DOHH2 (cell line): Measurements from ENCODE around the gene PPP2R5B.

Experiments
- CTCF ChIP-seq: fragments of 200-600 bp; sonication (generic); IDR thresholded peaks from one replicate; pipeline ENCODE4 v1.5.1; 2014; ENCODE audit warnings: antibody characterized with exemption, mild to moderate bottlenecking, low read depth, low read length; ENCODE audit not compliant: poor library complexity, severe bottlenecking
- EZH2phosphoT487 ChIP-seq: fragments of 200-600 bp; sonication (generic); IDR thresholded peaks from 2 replicates; pipeline ENCODE4 v1.6.1; 2017; ENCODE audit warnings: borderline replicate concordance, mild to moderate bottlenecking, antibody characterized with exemption, low read length, moderate library complexity, mixed read lengths

GRCh38 chr11:64883575-64883974 is 40.9 kb upstream of the PPP2R5B start:
- TF ChIP-seq CTCF, result no peak
- no peak for TF ChIP-seq EZH2phosphoT487
